IMR-90 (cell line): ENCODE measurements around the gene SKIC3. TPM values are rescaled to one million over a fixed set of nuclear protein-coding genes. Genes with fewer than 3 reads are reported as not detected.

Experiments used
- ATAC-seq: fragments of 200-7000 bp; cut with Tn5 transposase; 2 replicates; pipeline ENCODE4 v1.9.1; 2020; ENCODE audit warnings: low read depth, mild to moderate bottlenecking, moderate library complexity
- BruUV-seq: library from RNA; stranded (reverse); fragments of 400-500 nt; replicated peaks from 2 replicates; lab custom pipeline; 2021; lab: Mats Ljungman, UMichigan
- CTCF ChIA-PET: fragments of 300-600 bp; formaldehyde crosslinking; extraction: SDS; loops from one replicate; lab custom pipeline; 2021; ENCODE audit warnings: antibody characterized with exemption; lab: Yijun Ruan, JAX
- POLR2A ChIA-PET: fragments of 300-600 bp; sonication (Branson Sonifier 250); formaldehyde crosslinking; loops from one replicate; lab custom pipeline; 2022; ENCODE audit warnings: antibody characterized with exemption; ENCODE audit not compliant: unreplicated experiment; lab: Charles Lee
- DNase-seq: peaks from one replicate; pipeline ENCODE4 v3.0.0; 2013
- H2AFZ ChIP-seq: replicated peaks from 2 replicates; pipeline ENCODE3; 2013; ENCODE audit warnings: low read length, mild to moderate bottlenecking; ENCODE audit not compliant: poor library complexity
- H2AK5ac ChIP-seq: 2 replicates; pipeline ENCODE4 v1.6.1; 2013; ENCODE audit warnings: low read depth, low read length, inconsistent platforms
- H2AK9ac ChIP-seq: replicated peaks from 2 replicates; pipeline ENCODE3; 2013; ENCODE audit warnings: mild to moderate bottlenecking, low read depth, low read length, moderate library complexity; ENCODE audit not compliant: poor library complexity
- H2BK120ac ChIP-seq: 2 replicates; pipeline ENCODE4 v1.6.1; 2013; ENCODE audit warnings: low read depth, low read length, inconsistent platforms
- H2BK15ac ChIP-seq: 3 replicates; pipeline ENCODE4 v1.6.1; 2013; ENCODE audit warnings: low read depth, low read length, inconsistent platforms
- H2BK20ac ChIP-seq: 2 replicates; pipeline ENCODE4 v1.6.1; 2013; ENCODE audit warnings: low read depth, mild to moderate bottlenecking, inconsistent platforms, low read length, moderate library complexity
- H2BK5ac ChIP-seq: 2 replicates; pipeline ENCODE4 v1.6.1; 2013; ENCODE audit warnings: mild to moderate bottlenecking, low read depth, low read length, inconsistent platforms; ENCODE audit not compliant: poor library complexity, severe bottlenecking
- H3K14ac ChIP-seq: replicated peaks from 2 replicates; pipeline ENCODE4 v1.6.1; 2013; ENCODE audit warnings: low read depth, low read length, inconsistent platforms
- H3K18ac ChIP-seq: 2 replicates; pipeline ENCODE4 v1.6.1; 2013; ENCODE audit warnings: low read depth, low read length, control low read depth
- H3K23ac ChIP-seq: 2 replicates; pipeline ENCODE4 v1.6.1; 2013; ENCODE audit warnings: low read depth, low read length, inconsistent platforms
- H3K27ac ChIP-seq: 2 replicates; pipeline ENCODE4 v1.5.1; 2013; ENCODE audit warnings: mild to moderate bottlenecking, control low read depth, low read length; ENCODE audit not compliant: insufficient read depth
- H3K27me3 ChIP-seq: 2 replicates; pipeline ENCODE4 v1.6.1; 2013; ENCODE audit warnings: low read length; ENCODE audit not compliant: control insufficient read depth, insufficient read depth
- H3K36me3 ChIP-seq: 2 replicates; pipeline ENCODE4 v1.6.1; 2013; ENCODE audit warnings: low read length, mixed read lengths; ENCODE audit not compliant: control insufficient read depth, insufficient read depth
- H3K4ac ChIP-seq: 2 replicates; pipeline ENCODE4 v1.6.1; 2013; ENCODE audit warnings: low read depth, low read length, inconsistent platforms
- H3K4me1 ChIP-seq: 2 replicates; pipeline ENCODE4 v1.6.1; 2013; ENCODE audit warnings: low read length, mixed read lengths; ENCODE audit not compliant: control insufficient read depth, insufficient read depth
- H3K4me2 ChIP-seq: 2 replicates; pipeline ENCODE4 v1.6.1; 2013; ENCODE audit warnings: low read depth, mild to moderate bottlenecking, control low read depth, low read length, moderate library complexity
- H3K4me3 ChIP-seq: 2 replicates; pipeline ENCODE4 v1.5.1; 2013; ENCODE audit warnings: low read depth, mild to moderate bottlenecking, control low read depth, low read length, moderate library complexity; ENCODE audit not compliant: insufficient read depth
- H3K56ac ChIP-seq: 2 replicates; pipeline ENCODE4 v1.6.1; 2013; ENCODE audit warnings: low read length, inconsistent platforms; ENCODE audit not compliant: insufficient read depth; ENCODE audit errors: extremely low read depth
- H3K79me1 ChIP-seq, 2 experiments: 2 replicates each; pipeline ENCODE4 v1.6.1; 2013; ENCODE audit warnings: low read length in 2 of 2, inconsistent platforms in 1 of 2, low read depth in 1 of 2
- H3K9ac ChIP-seq: 2 replicates; pipeline ENCODE4 v1.6.1; 2013; ENCODE audit warnings: low read depth, low read length, control low read depth
- H3K9me1 ChIP-seq: 2 replicates; pipeline ENCODE4 v1.6.1; 2013; ENCODE audit warnings: low read length, inconsistent platforms; ENCODE audit not compliant: insufficient read depth
- H3K9me3 ChIP-seq: 2 replicates; pipeline ENCODE4 v1.6.1; 2013; ENCODE audit warnings: low read length; ENCODE audit not compliant: control insufficient read depth, insufficient read depth
- H4K20me1 ChIP-seq: 2 replicates; pipeline ENCODE4 v1.6.1; 2013; ENCODE audit warnings: low read length, inconsistent platforms; ENCODE audit not compliant: insufficient read depth
- H4K5ac ChIP-seq: 2 replicates; pipeline ENCODE4 v1.6.1; 2013; ENCODE audit warnings: mild to moderate bottlenecking, low read depth, low read length, control low read depth
- H4K8ac ChIP-seq, 2 experiments: 2 replicates each; pipeline ENCODE4 v1.6.1; 2013; ENCODE audit warnings: low read depth in 2 of 2, low read length in 2 of 2, control low read depth in 1 of 2, inconsistent platforms in 1 of 2
- H4K91ac ChIP-seq: 2 replicates; pipeline ENCODE4 v1.6.1; 2013; ENCODE audit warnings: low read depth, low read length, inconsistent platforms; ENCODE audit not compliant: insufficient read depth
- FOS ChIP-seq: fragments of 150-350 bp; IDR thresholded peaks from 2 replicates; pipeline ENCODE4 v1.6.1; 2016; ENCODE audit warnings: low read depth, low read length
- WGBS, 2 experiments: methylation state at CpG; one replicate each; pipeline versions ENCODE4 v1.1.5 to v1.1.7; 2013; ENCODE audit warnings: missing lambda C conversion rate in 2 of 2; ENCODE audit not compliant: insufficient read length in 1 of 2; ENCODE audit errors: extremely low coverage in 2 of 2; 5-methylcytosine and 5-hydroxymethylcytosine counted together
- dilution Hi-C: fragments of 300-500 bp; cut with HindIII; formaldehyde crosslinking; loops from one replicate; pipeline ENCODE4 v1.14.3; 2018; ENCODE audit warnings: low sequenced_read_pairs; ENCODE audit not compliant: unreplicated experiment
- in situ Hi-C: fragments of 300-500 bp; cut with MboI; formaldehyde crosslinking; loops from 3 replicates; pipeline ENCODE4 v1.14.3; 2019; ENCODE audit warnings: low sequenced_read_pairs, inconsistent platforms, mixed read lengths
- intact Hi-C: fragments of 100-400 bp; cut with micrococcal nuclease; formaldehyde crosslinking; loops from 2 replicates; pipeline ENCODE4 v1.10.0; 2022
- polyA plus RNA-seq, 3 experiments: library from polyadenylated mRNA; depleted of rRNA; stranded (reverse); fragments of >200 nt; gene quantifications; 2 replicates each; pipeline ENCODE4 v1.2.3, GENCODE V29; 2012; ENCODE audit warnings: low replicate concordance in 1 of 3
- total RNA-seq: library from RNA; depleted of rRNA; stranded (reverse); fragments of >200 nt; gene quantifications from 2 replicates; pipeline ENCODE4 v1.2.3, GENCODE V29; 2012
- TF ChIP-seq, protein P1 (sequence below): conservative IDR thresholded peaks from 2 replicates; pipeline ENCODE4 v1.5.1; 2012; ENCODE audit warnings: mild to moderate bottlenecking, low read depth, low read length, improper control_type of control experiment

The SKIC3 gene
- total and polyA plus RNA-seq, 2 of the 4 experiments (the other 2 are of a cell fraction) = 47.1 to 145 TPM

DNA sequence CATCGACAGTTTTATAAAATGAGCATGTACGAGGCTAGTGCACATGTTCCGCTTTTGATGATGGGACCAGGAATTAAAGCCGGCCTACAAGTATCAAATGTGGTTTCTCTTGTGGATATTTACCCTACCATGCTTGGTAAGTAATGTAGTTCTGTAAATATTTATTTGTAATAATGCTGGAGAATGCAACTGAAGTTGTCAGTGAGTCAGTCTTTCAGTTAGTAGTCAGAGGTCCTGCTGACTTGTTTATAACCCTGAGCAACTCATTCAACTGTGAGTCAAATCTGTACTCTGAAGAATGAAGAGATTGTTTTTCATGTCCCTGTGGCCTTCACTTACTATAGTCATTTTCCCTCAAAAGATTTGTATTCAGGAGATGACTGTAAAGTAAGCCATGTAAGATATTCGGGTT is 36.7 kb upstream of the SKIC3 start:
- peaks cover 3% of the 10 kb centered on the region; the same call in 1 of the 2 replicates for H3K9me1 ChIP-seq
- H3K56ac ChIP-seq = no peak overlapping the region
- TF ChIP-seq, protein P1, sequence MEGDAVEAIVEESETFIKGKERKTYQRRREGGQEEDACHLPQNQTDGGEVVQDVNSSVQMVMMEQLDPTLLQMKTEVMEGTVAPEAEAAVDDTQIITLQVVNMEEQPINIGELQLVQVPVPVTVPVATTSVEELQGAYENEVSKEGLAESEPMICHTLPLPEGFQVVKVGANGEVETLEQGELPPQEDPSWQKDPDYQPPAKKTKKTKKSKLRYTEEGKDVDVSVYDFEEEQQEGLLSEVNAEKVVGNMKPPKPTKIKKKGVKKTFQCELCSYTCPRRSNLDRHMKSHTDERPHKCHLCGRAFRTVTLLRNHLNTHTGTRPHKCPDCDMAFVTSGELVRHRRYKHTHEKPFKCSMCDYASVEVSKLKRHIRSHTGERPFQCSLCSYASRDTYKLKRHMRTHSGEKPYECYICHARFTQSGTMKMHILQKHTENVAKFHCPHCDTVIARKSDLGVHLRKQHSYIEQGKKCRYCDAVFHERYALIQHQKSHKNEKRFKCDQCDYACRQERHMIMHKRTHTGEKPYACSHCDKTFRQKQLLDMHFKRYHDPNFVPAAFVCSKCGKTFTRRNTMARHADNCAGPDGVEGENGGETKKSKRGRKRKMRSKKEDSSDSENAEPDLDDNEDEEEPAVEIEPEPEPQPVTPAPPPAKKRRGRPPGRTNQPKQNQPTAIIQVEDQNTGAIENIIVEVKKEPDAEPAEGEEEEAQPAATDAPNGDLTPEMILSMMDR = no peak
- TF ChIP-seq FOS = peak; percentile 75
- BruUV-seq = no TSS peak
- H4K5ac ChIP-seq = no peak overlapping the region
- peak overlapping the region; percentile 38; the same call in 2 of the 3 replicates for H2BK15ac ChIP-seq
- in situ Hi-C loops = no loop called here
- intact Hi-C loops = no loop called here
- dilution Hi-C loops = no loop called here
- no peaks in the 10 kb centered on the region for H3K36me3 ChIP-seq
- H3K4me3 ChIP-seq = no peak overlapping the region
- ChIA-PET POLR2A (no interaction called here), CTCF (no interaction called here)
- peak overlapping the region; percentile 98 for H2BK5ac ChIP-seq
- no peak overlapping the region for H3K23ac ChIP-seq
- peaks cover 2 to 15% of the 10 kb centered on the region in 2 experiments; a peak in 2 of 4 replicates for H3K79me1 ChIP-seq
- peak overlapping the region; percentile 19 to 55; a peak in 2 of 4 replicates for H4K8ac ChIP-seq
- peak; percentile 91 for DNase-seq
- no peaks in the 10 kb centered on the region for H3K9me3 ChIP-seq
- H3K14ac ChIP-seq = peak overlapping the region; percentile 34; the same call in 1 of the 2 replicates
- peak overlapping the region; percentile 41; the same call in 1 of the 2 replicates for H2AK5ac ChIP-seq
- H3K18ac ChIP-seq = no peak overlapping the region
- H3K4me1 ChIP-seq = peaks cover 6% of the 10 kb centered on the region; the same call in 1 of the 2 replicates
- H4K20me1 ChIP-seq = no peaks in the 10 kb centered on the region
- no peak overlapping the region for H2AFZ ChIP-seq
- peak overlapping the region; percentile 55 for H3K4ac ChIP-seq
- WGBS, 2 experiments = no CpG with 5 or more reads among the region's 5 CpGs
- no peak overlapping the region for H3K27ac ChIP-seq
- H3K4me2 ChIP-seq = peak overlapping the region; percentile 52; the same call in 1 of the 2 replicates
- H2AK9ac ChIP-seq = no peak overlapping the region
- H4K91ac ChIP-seq = no peak overlapping the region
- no peak overlapping the region for H3K9ac ChIP-seq
- peak; percentile 98 for ATAC-seq
- no peaks in the 10 kb centered on the region for H3K27me3 ChIP-seq
- peak overlapping the region; percentile 77 for H2BK20ac ChIP-seq
- H2BK120ac ChIP-seq = peak overlapping the region; percentile 61; the same call in 1 of the 2 replicates
